AG09319 (cell line): ENCODE data around the gene RPL29.

Experiments
- DNase-seq: peaks from one replicate; pipeline ENCODE4 v3.0.0-alpha.2; 2010; ENCODE audit warnings: low read depth; ENCODE audit errors: extremely low read depth
- CTCF ChIP-seq: IDR thresholded peaks from 2 replicates; pipeline ENCODE4 v1.5.1; 2011; ENCODE audit warnings: low read depth, mild to moderate bottlenecking, inconsistent platforms, low read length, moderate library complexity

Gene RPL29

GRCh38 chr3:52013802-52014598, 18.3 kb upstream of the RPL29 start:
- no peak for TF ChIP-seq CTCF
- DNase-seq = no peak

GRCh38 chr3:52012699-52013098, 17.0 kb upstream of the RPL29 start:
- no peak for DNase-seq
- no peak for TF ChIP-seq CTCF

GRCh38 chr3:52010431-52010830, 14.7 kb upstream of the RPL29 start:
- DNase-seq = no peak
- TF ChIP-seq CTCF = no peak

- TF ChIP-seq CTCF = no peak
- DNase-seq = no peak
Observed at GRCh38 chr3:52007291-52007690, 11.6 kb upstream of the RPL29 start.

GRCh38 chr3:52006820-52007133, 11.1 kb upstream of the RPL29 start:
- TF ChIP-seq CTCF = no peak
- no peak for DNase-seq

- no peak for TF ChIP-seq CTCF
- DNase-seq = no peak
Observed at GRCh38 chr3:52006017-52006819, 10.5 kb upstream of the RPL29 start.

GRCh38 chr3:52005571-52005986, 9.9 kb upstream of the RPL29 start:
- peak; percentile 27 for DNase-seq
- TF ChIP-seq CTCF = no peak
